ENCODE measurements around the gene BCO2.
A peak's percentile ranks its signal among the peaks of the same experiment; 100 is the strongest.

Gene BCO2

GRCh38 chr11:112156153-112156955 lies 19.0 kb upstream of the BCO2 start:
- Histone ChIP-seq H3K9ac (ENCODE audit: low read length) (no peak overlapping the region), H4K12ac (ENCODE audit: low read depth, low read length) (no peak overlapping the region), H3K27ac (ENCODE audit: low read depth, low read length) (no peak overlapping the region), H3K4me1 (ENCODE audit: control insufficient read depth in 1 of 2, insufficient read depth in 2 of 2, low read length in 2 of 2) (no peaks in the 10 kb centered on the region), H3K79me1 (ENCODE audit: low read length) (no peaks in the 10 kb centered on the region), H3K4me3 (ENCODE audit: low read depth, low read length) (no peak overlapping the region), H2AFZ (ENCODE audit: insufficient read depth, low read length, poor library complexity) (no peak overlapping the region), H4K8ac (ENCODE audit: low read depth, low read length) (no peak overlapping the region), H2AK5ac (ENCODE audit: low read length) (no peak overlapping the region), H3K79me2 (ENCODE audit: control insufficient read depth, insufficient read depth, low read length, poor library complexity) (no peaks in the 10 kb centered on the region), H2BK5ac (ENCODE audit: low read depth, low read length, poor library complexity) (no peak overlapping the region), H3K14ac (ENCODE audit: low read length) (no peak overlapping the region), H3K36me3 (ENCODE audit: control insufficient read depth in 1 of 2, insufficient read depth in 2 of 2, low read length in 2 of 2) (no peaks in the 10 kb centered on the region), H3K4ac (ENCODE audit: low read depth, low read length) (no peak overlapping the region), H2BK120ac (ENCODE audit: insufficient read depth, low read length, poor library complexity) (no peak overlapping the region), H3K23ac (ENCODE audit: low read length) (no peak overlapping the region), H3K27me3 (ENCODE audit: insufficient read depth, low read length) (no peaks in the 10 kb centered on the region), H3K18ac (ENCODE audit: low read length) (no peak overlapping the region), H2BK12ac (ENCODE audit: low read length) (no peak overlapping the region), H3K9me3 (ENCODE audit: insufficient read depth, low read depth, low read length) (no peaks in the 10 kb centered on the region), H4K91ac (ENCODE audit: low read depth, low read length) (no peak overlapping the region), H3K4me2 (ENCODE audit: low read length) (no peak overlapping the region)
- no peak for DNase-seq
- no CpG with 5 or more reads among the region's 5 CpGs for WGBS (ENCODE audit: extremely low coverage, insufficient coverage, insufficient read length)

DNA sequence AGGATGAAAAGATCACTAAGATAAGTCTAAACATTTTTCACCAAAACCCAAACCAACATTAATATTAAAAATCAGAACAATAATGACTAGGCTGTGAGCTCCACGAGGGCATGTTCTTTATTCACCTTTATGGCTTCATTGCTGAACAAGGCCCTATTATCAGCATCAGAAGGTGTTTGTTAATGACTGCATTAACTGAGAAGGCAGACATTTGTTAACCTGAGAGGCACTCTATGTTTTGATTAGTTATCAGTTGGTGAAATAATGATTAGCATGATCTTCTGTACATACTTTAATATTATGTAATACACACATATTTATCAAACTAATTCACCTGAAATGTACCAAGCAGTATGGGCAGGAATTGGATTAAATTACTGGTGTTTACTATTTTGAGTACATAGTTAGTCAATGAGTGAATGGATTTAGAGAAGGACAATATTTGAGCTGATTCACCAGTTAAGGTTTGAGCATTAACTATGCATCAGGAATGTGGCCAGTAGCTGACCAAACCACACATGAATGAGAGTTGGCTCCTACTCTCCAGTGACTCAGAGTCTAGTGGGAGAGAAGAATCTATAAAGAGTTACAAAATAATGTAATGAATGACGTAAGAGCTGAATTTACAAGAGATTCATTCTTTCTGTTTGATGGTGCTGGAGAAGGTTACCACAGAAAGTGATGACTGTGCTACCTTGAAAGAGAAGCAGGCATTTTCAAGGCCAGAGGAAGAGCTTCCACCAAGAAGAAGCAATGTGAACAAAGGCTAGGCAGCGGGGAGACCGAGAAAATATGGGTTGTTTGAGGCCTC lies 18.2 kb upstream of the BCO2 start:
- no peaks in the 10 kb centered on the region for H3K79me1 ChIP-seq (ENCODE audit: low read length)
- no peak overlapping the region for H2AFZ ChIP-seq (ENCODE audit: insufficient read depth, low read length, poor library complexity)
- H3K23ac ChIP-seq (ENCODE audit: low read length) = no peak overlapping the region
- H4K91ac ChIP-seq (ENCODE audit: low read depth, low read length) = no peak overlapping the region
- H3K4me3 ChIP-seq (ENCODE audit: low read depth, low read length) = no peak overlapping the region
- no peak overlapping the region for H2BK5ac ChIP-seq (ENCODE audit: low read depth, low read length, poor library complexity)
- no peaks in the 10 kb centered on the region for H3K4me1 ChIP-seq (ENCODE audit: control insufficient read depth in 1 of 2, insufficient read depth in 2 of 2, low read length in 2 of 2)
- WGBS (ENCODE audit: extremely low coverage, insufficient coverage, insufficient read length) = no CpG with 5 or more reads among the region's 4 CpGs
- no peak overlapping the region for H3K4ac ChIP-seq (ENCODE audit: low read depth, low read length)
- no peak overlapping the region for H4K8ac ChIP-seq (ENCODE audit: low read depth, low read length)
- no peaks in the 10 kb centered on the region for H3K36me3 ChIP-seq (ENCODE audit: control insufficient read depth in 1 of 2, insufficient read depth in 2 of 2, low read length in 2 of 2)
- H3K27me3 ChIP-seq (ENCODE audit: insufficient read depth, low read length) = no peaks in the 10 kb centered on the region
- no peak overlapping the region for H3K18ac ChIP-seq (ENCODE audit: low read length)
- no peak overlapping the region for H2BK120ac ChIP-seq (ENCODE audit: insufficient read depth, low read length, poor library complexity)
- H2AK5ac ChIP-seq (ENCODE audit: low read length) = no peak overlapping the region
- no peak overlapping the region for H2BK12ac ChIP-seq (ENCODE audit: low read length)
- no peaks in the 10 kb centered on the region for H3K9me3 ChIP-seq (ENCODE audit: insufficient read depth, low read depth, low read length)
- no peak overlapping the region for H3K9ac ChIP-seq (ENCODE audit: low read length)
- H4K12ac ChIP-seq (ENCODE audit: low read depth, low read length) = no peak overlapping the region
- no peak overlapping the region for H3K27ac ChIP-seq (ENCODE audit: low read depth, low read length)
- no peak overlapping the region for H3K14ac ChIP-seq (ENCODE audit: low read length)
- H3K79me2 ChIP-seq (ENCODE audit: control insufficient read depth, insufficient read depth, low read length, poor library complexity) = no peaks in the 10 kb centered on the region
- peak; percentile 61 to 84 for DNase-seq
- H3K4me2 ChIP-seq (ENCODE audit: low read length) = no peak overlapping the region

GRCh38 chr11:112159098-112160065 lies 15.9 kb upstream of the BCO2 start:
- no peak overlapping the region for H4K8ac ChIP-seq (ENCODE audit: low read depth, low read length)
- H2AFZ ChIP-seq (ENCODE audit: insufficient read depth, low read length, poor library complexity) = no peak overlapping the region
- no peaks in the 10 kb centered on the region for H3K36me3 ChIP-seq (ENCODE audit: control insufficient read depth in 1 of 2, insufficient read depth in 2 of 2, low read length in 2 of 2)
- no peak overlapping the region for H3K4me3 ChIP-seq (ENCODE audit: low read depth, low read length)
- no peaks in the 10 kb centered on the region for H3K9me3 ChIP-seq (ENCODE audit: insufficient read depth, low read depth, low read length)
- no peak overlapping the region for H3K14ac ChIP-seq (ENCODE audit: low read length)
- H3K79me1 ChIP-seq (ENCODE audit: low read length) = no peaks in the 10 kb centered on the region
- no peak overlapping the region for H3K4me2 ChIP-seq (ENCODE audit: low read length)
- no peak overlapping the region for H3K4ac ChIP-seq (ENCODE audit: low read depth, low read length)
- H4K12ac ChIP-seq (ENCODE audit: low read depth, low read length) = no peak overlapping the region
- no peak overlapping the region for H3K9ac ChIP-seq (ENCODE audit: low read length)
- H3K27me3 ChIP-seq (ENCODE audit: insufficient read depth, low read length) = no peaks in the 10 kb centered on the region
- WGBS (ENCODE audit: extremely low coverage, insufficient coverage, insufficient read length) = no CpG with 5 or more reads among the region's 7 CpGs
- DNase-seq = no peak
- no peaks in the 10 kb centered on the region for H3K79me2 ChIP-seq (ENCODE audit: control insufficient read depth, insufficient read depth, low read length, poor library complexity)
- H3K4me1 ChIP-seq (ENCODE audit: control insufficient read depth in 1 of 2, insufficient read depth in 2 of 2, low read length in 2 of 2) = no peaks in the 10 kb centered on the region
- H2BK5ac ChIP-seq (ENCODE audit: low read depth, low read length, poor library complexity) = no peak overlapping the region
- H3K23ac ChIP-seq (ENCODE audit: low read length) = no peak overlapping the region
- no peak overlapping the region for H2BK120ac ChIP-seq (ENCODE audit: insufficient read depth, low read length, poor library complexity)
- no peak overlapping the region for H3K18ac ChIP-seq (ENCODE audit: low read length)
- H2BK12ac ChIP-seq (ENCODE audit: low read length) = no peak overlapping the region
- H4K91ac ChIP-seq (ENCODE audit: low read depth, low read length) = no peak overlapping the region
- H2AK5ac ChIP-seq (ENCODE audit: low read length) = no peak overlapping the region
- H3K27ac ChIP-seq (ENCODE audit: low read depth, low read length) = no peak overlapping the region
